H1 (cell line): ENCODE results near the gene RNF135. TPM values are rescaled to one million over a fixed set of nuclear protein-coding genes. Genes with fewer than 3 reads are reported as not detected.
"Not testable (repeated sequence)": the region's sequence is repeated elsewhere in the genome, so short reads cannot be mapped to it uniquely, and the experiment has no call there.

Source experiments
- CTCF ChIA-PET: fragments of 300-600 bp; sonication (Branson Sonifier 250); formaldehyde crosslinking; loops from one replicate; lab custom pipeline; 2021; ENCODE audit not compliant: partially characterized antibody; lab: Charles Lee
- POLR2A ChIA-PET: fragments of 300-600 bp; sonication (Branson Sonifier 250); formaldehyde crosslinking; loops from one replicate; lab custom pipeline; 2021; ENCODE audit warnings: inconsistent platforms; ENCODE audit not compliant: partially characterized antibody; lab: Charles Lee
- DNase-seq, 2 experiments: peaks; one replicate each; pipeline versions ENCODE4 v3.0.0 to v3.0.0-alpha.2; 2010 to 2022; ENCODE audit warnings: low spot score in 2 of 2, low read depth in 1 of 2, mixed read lengths in 1 of 2
- FAIRE-seq: peaks from 2 replicates; lab custom pipeline; 2011; peaks lifted over from hg19 to GRCh38; lab: Jason Lieb, UNC
- H2AFZ ChIP-seq: 2 replicates; pipeline ENCODE4 v1.8.1; 2012; ENCODE audit warnings: low read length, inconsistent platforms
- H2AK5ac ChIP-seq: 2 replicates; pipeline ENCODE4 v1.6.1; 2013; ENCODE audit warnings: low read depth, low read length
- H2BK120ac ChIP-seq: replicated peaks from 2 replicates; pipeline ENCODE3; 2013; ENCODE audit warnings: low read depth, low read length, inconsistent platforms
- H2BK12ac ChIP-seq: 2 replicates; pipeline ENCODE4 v1.6.1; 2013; ENCODE audit warnings: low read depth, low read length
- H2BK15ac ChIP-seq: 2 replicates; pipeline ENCODE4 v1.6.1; 2013; ENCODE audit warnings: low read length
- H2BK20ac ChIP-seq: 2 replicates; pipeline ENCODE4 v1.6.1; 2013; ENCODE audit warnings: low read length
- H2BK5ac ChIP-seq: 2 replicates; pipeline ENCODE4 v1.6.1; 2013; ENCODE audit warnings: low read depth, low read length
- H3K14ac ChIP-seq: 2 replicates; pipeline ENCODE4 v1.6.1; 2013; ENCODE audit warnings: inconsistent platforms; ENCODE audit not compliant: insufficient read length
- H3K18ac ChIP-seq: 2 replicates; pipeline ENCODE4 v1.6.1; 2013; ENCODE audit warnings: low read length; ENCODE audit errors: extremely low read depth
- H3K23ac ChIP-seq: 2 replicates; pipeline ENCODE4 v1.6.1; 2013; ENCODE audit warnings: inconsistent platforms; ENCODE audit not compliant: insufficient read length
- H3K23me2 ChIP-seq: 2 replicates; pipeline ENCODE4 v1.6.1; 2013; ENCODE audit warnings: low read depth, low read length
- H3K27ac ChIP-seq: 2 replicates; pipeline ENCODE4 v1.6.1; 2011; ENCODE audit warnings: low read depth, low read length, inconsistent platforms
- H3K27me3 ChIP-seq, 4 experiments: replicated peaks in 1 of 4; 1 replicate in 1 of 4; 2 replicates in 3 of 4; pipeline versions ENCODE4 v1.6.1 to v1.8.1; 2011 to 2013; ENCODE audit warnings: low read length in 3 of 4, mild to moderate bottlenecking in 3 of 4, inconsistent platforms in 2 of 4, mixed read lengths in 2 of 4, moderate library complexity in 1 of 4; ENCODE audit not compliant: control insufficient read depth in 3 of 4, insufficient read depth in 3 of 4; ENCODE audit errors: extremely low read depth in 1 of 4
- H3K36me3 ChIP-seq, 4 experiments: 2 replicates each; pipeline versions ENCODE4 v1.6.1 to v1.8.1; 2011 to 2013; ENCODE audit warnings: mild to moderate bottlenecking in 4 of 4, low read length in 3 of 4, moderate library complexity in 2 of 4, control low read depth in 1 of 4, inconsistent platforms in 1 of 4; ENCODE audit not compliant: insufficient read depth in 4 of 4, control insufficient read depth in 2 of 4
- H3K4ac ChIP-seq: replicated peaks from 2 replicates; pipeline ENCODE3; 2013; ENCODE audit warnings: low read length, low read depth, mixed read lengths, inconsistent platforms; ENCODE audit not compliant: insufficient read length
- H3K4me1 ChIP-seq, 4 experiments: replicated peaks in 1 of 4; 1 replicate in 1 of 4; 2 replicates in 3 of 4; pipeline versions ENCODE4 v1.6.1 to v1.8.1; 2011 to 2013; ENCODE audit warnings: low read length in 3 of 4, inconsistent platforms in 2 of 4, mixed read lengths in 1 of 4; ENCODE audit not compliant: insufficient read depth in 4 of 4, control insufficient read depth in 3 of 4
- H3K4me2 ChIP-seq, 2 experiments: 2 replicates each; pipeline versions ENCODE4 v1.6.1 to v1.8.1; 2011 to 2013; ENCODE audit warnings: low read depth in 2 of 2, low read length in 2 of 2, control low read depth in 1 of 2, inconsistent platforms in 1 of 2, mild to moderate bottlenecking in 1 of 2; ENCODE audit not compliant: insufficient read depth in 1 of 2
- H3K4me3 ChIP-seq, 4 experiments: fragments of 200-600, 300-600 bp in 1 of 4; sonication (generic), shearing (Covaris generic), sonication (Bioruptor Twin) in 1 of 4; 2 replicates each; pipeline versions ENCODE4 v1.5.1 to v1.8.1; 2011 to 2016; ENCODE audit warnings: low read length in 4 of 4, low read depth in 3 of 4, control low read depth in 2 of 4, inconsistent platforms in 2 of 4, mild to moderate bottlenecking in 2 of 4, mixed read lengths in 1 of 4, moderate library complexity in 1 of 4; ENCODE audit not compliant: insufficient read depth in 2 of 4; ENCODE audit errors: extremely low read depth in 1 of 4
- H3K56ac ChIP-seq: replicated peaks from 2 replicates; pipeline ENCODE3; 2013; ENCODE audit warnings: low read depth, mild to moderate bottlenecking, mixed read lengths, low read length, inconsistent platforms; ENCODE audit not compliant: insufficient read length
- H3K79me1 ChIP-seq: 2 replicates; pipeline ENCODE4 v1.6.1; 2013; ENCODE audit warnings: low read depth, low read length, control low read depth
- H3K79me2 ChIP-seq, 2 experiments: 2 replicates each; pipeline versions ENCODE4 v1.6.1 to v1.8.1; 2012 to 2013; ENCODE audit warnings: low read length in 2 of 2, mild to moderate bottlenecking in 2 of 2, inconsistent platforms in 1 of 2; ENCODE audit not compliant: insufficient read depth in 2 of 2, control insufficient read depth in 1 of 2
- H3K9ac ChIP-seq, 4 experiments: replicated peaks in 1 of 4; 1 replicate in 1 of 4; 2 replicates in 3 of 4; pipeline versions ENCODE4 v1.6.1 to v1.8.1; 2011 to 2013; ENCODE audit warnings: low read depth in 3 of 4, low read length in 3 of 4, control low read depth in 2 of 4, mild to moderate bottlenecking in 2 of 4, moderate library complexity in 2 of 4, inconsistent platforms in 1 of 4; ENCODE audit errors: extremely low read depth in 1 of 4
- H3K9me3 ChIP-seq, 2 experiments: 2 replicates each; pipeline versions ENCODE4 v1.6.1 to v1.8.1; 2012 to 2013; ENCODE audit warnings: mild to moderate bottlenecking in 2 of 2, moderate library complexity in 2 of 2, control low read depth in 1 of 2, inconsistent platforms in 1 of 2, low read depth in 1 of 2, low read length in 1 of 2, mixed read lengths in 1 of 2; ENCODE audit not compliant: insufficient read depth in 2 of 2
- H4K20me1 ChIP-seq, 2 experiments: replicated peaks in 1 of 2; 2 replicates each; pipeline versions ENCODE3 to v1.8.1; 2011 to 2013; ENCODE audit warnings: inconsistent platforms in 2 of 2, low read length in 2 of 2, mild to moderate bottlenecking in 1 of 2; ENCODE audit not compliant: insufficient read depth in 2 of 2, control insufficient read depth in 1 of 2
- H4K5ac ChIP-seq: 2 replicates; pipeline ENCODE4 v1.6.1; 2013; ENCODE audit warnings: low read length, low read depth, mixed read lengths, inconsistent platforms; ENCODE audit not compliant: insufficient read length
- H4K8ac ChIP-seq: 2 replicates; pipeline ENCODE4 v1.8.0; 2013; ENCODE audit warnings: mild to moderate bottlenecking, moderate library complexity, low read length, inconsistent platforms; ENCODE audit not compliant: insufficient read depth; ENCODE audit errors: extremely low read depth
- H4K91ac ChIP-seq: replicated peaks from 2 replicates; pipeline ENCODE3; 2013; ENCODE audit warnings: low read length, mixed read lengths, inconsistent platforms; ENCODE audit not compliant: insufficient read length
- WGBS, 2 experiments: shearing (Covaris generic) in 1 of 2; methylation state at CpG; one replicate each; pipeline versions ENCODE4 v1.1.6 to v1.1.7; 2013 to 2015; ENCODE audit warnings: low lambda C conversion rate in 2 of 2, mixed read lengths in 2 of 2, inconsistent platforms in 1 of 2, low coverage in 1 of 2, missing lambda C conversion rate in 1 of 2; ENCODE audit not compliant: insufficient replicate concordance in 2 of 2, insufficient coverage in 1 of 2, insufficient read length in 1 of 2; ENCODE audit errors: extremely low coverage in 1 of 2, missing lambda C conversion rate in 1 of 2; 5-methylcytosine and 5-hydroxymethylcytosine counted together
- polyA plus RNA-seq, 7 experiments: library from polyadenylated mRNA; depleted of rRNA in 3 of 7; stranded (reverse) in 5 of 7; unstranded in 2 of 7; fragments of >200 nt in 5 of 7; fragments of 200-250 nt in 2 of 7; gene quantifications; 1 replicate in 5 of 7; 2 replicates in 1 of 7; 4 replicates in 1 of 7; pipeline versions ENCODE4 v1.2.1 to v1.2.3, GENCODE V29; 2011 to 2013; ENCODE audit warnings: missing spikeins in 2 of 7, mixed read lengths in 2 of 7
- total RNA-seq: library from RNA; stranded (reverse); fragmentation: NEBNext Ultra II Directional; extraction: Animal tissue kit (Norgen Biotek cat#: 25700); gene quantifications from 2 replicates; pipeline ENCODE4 v1.2.1, GENCODE V29; 2021

The RNF135 gene
- total and polyA plus RNA-seq, 2 of the 8 experiments (the other 6 are each of a cell fraction or from before 2014, with no cell fraction given), result 8.8 to 9.0 TPM

GRCh38 chr17:30967911-30968310 is 2.9 kb upstream of the RNF135 start:
- H3K79me1 ChIP-seq, H3K4me3 ChIP-seq, H3K4ac ChIP-seq, H4K8ac ChIP-seq, DNase-seq, H2BK120ac ChIP-seq, H2BK12ac ChIP-seq, H3K56ac ChIP-seq, FAIRE-seq, H3K27me3 ChIP-seq, H3K9me3 ChIP-seq, H2AK5ac ChIP-seq, H3K36me3 ChIP-seq, H3K27ac ChIP-seq, H4K5ac ChIP-seq, H3K4me2 ChIP-seq, H3K4me1 ChIP-seq, H3K9ac ChIP-seq, H3K79me2 ChIP-seq, H2BK20ac ChIP-seq, H2BK5ac ChIP-seq, POLR2A ChIA-PET, H2AFZ ChIP-seq, H4K91ac ChIP-seq, H3K18ac ChIP-seq, H3K23me2 ChIP-seq, H3K23ac ChIP-seq, H2BK15ac ChIP-seq, H3K14ac ChIP-seq, H4K20me1 ChIP-seq: not testable (repeated sequence)
- CTCF ChIA-PET, result interaction anchor here (0.6 to 0.7 kb wide), 2 partner anchors 34 to 242 kb away, joined by 3 to 5 read pairs; no protein-coding TSS in a partner anchor
- WGBS, 2 experiments, result 96% methylated on average over 13 of the region's 13 CpGs; no CpG with 5 or more reads in 1 of the 2 experiments
